NOMO-1 (cell line): ENCODE data around the gene ATP9B.
"Not testable (repeated sequence)": the region's sequence is repeated elsewhere in the genome, so short reads cannot be mapped to it uniquely, and the experiment has no call there.

Experiments
- DNase-seq, 2 experiments: peaks; one replicate each; lab custom pipeline; 2025; ENCODE audit not compliant: unreplicated experiment in 2 of 2; lab: John Stamatoyannopoulos, UW

The ATP9B gene

DNA sequence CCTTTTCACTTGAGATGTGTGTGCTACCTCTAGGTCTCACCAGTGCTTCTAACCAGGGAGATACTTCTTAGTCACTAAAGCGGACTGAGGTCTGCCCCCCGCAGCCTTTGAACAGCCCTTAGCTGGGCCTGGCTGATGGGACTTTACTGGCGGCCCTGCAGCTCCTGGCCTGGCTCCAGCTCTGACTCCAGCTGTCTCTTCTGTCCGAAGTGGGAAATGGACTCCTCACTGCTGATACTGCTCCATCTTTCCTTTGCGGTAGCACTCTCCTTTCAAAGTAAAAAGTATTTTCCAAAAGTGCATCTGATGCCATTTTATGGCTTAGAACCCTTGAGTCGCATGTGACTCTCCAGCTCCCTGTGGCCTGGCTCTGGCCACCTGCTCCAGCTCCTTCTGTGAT is 64.5 kb downstream of the ATP9B start:
- DNase-seq, result no peak

- DNase-seq, result no peak
Measured at GRCh38 chr18:79135924-79136323, 66.7 kb downstream of the ATP9B start.

DNA sequence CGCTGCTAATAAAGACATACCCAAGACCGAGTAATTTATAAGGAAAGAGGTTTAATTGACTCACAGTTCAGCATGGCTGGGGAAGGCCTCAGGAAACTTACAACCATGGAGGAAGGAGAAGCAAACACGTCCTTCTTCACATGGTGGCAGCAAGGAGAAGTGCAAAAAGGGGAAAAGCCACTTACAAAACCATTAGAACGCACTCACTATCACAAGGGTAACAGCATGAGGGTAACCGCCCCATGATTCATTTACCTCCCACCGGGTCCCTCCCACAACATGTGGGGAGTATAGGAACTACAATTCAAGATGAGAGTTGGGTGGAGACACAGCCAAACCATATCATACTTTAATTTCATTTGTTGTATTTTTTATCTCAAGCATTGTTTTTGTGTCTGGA is 67.5 kb downstream of the ATP9B start:
- DNase-seq, result no peak

DNA sequence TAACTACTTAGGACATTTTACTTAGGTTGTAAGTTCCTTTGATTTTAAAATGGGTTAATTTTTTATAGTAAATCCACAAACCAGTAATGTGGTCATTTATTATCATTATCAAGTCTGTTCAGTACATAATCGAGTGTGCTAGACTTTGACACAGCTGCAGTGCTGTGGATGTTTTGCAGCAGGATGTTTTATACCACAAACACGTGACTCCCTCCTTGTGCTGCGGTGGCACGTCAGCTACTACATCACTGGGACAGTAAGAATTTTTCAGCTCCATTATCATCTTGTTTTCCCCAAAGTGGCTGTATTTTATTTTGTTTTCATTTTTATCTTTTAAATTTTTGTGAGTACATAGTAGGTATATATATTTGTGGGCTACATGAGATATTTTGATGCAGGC is 70.0 kb downstream of the ATP9B start:
- DNase-seq, result no peak

GRCh38 chr18:79147014-79147413 is 77.8 kb downstream of the ATP9B start:
- no peak for DNase-seq

GRCh38 chr18:79151191-79151590 is 82.0 kb downstream of the ATP9B start:
- DNase-seq, result no peak

DNA sequence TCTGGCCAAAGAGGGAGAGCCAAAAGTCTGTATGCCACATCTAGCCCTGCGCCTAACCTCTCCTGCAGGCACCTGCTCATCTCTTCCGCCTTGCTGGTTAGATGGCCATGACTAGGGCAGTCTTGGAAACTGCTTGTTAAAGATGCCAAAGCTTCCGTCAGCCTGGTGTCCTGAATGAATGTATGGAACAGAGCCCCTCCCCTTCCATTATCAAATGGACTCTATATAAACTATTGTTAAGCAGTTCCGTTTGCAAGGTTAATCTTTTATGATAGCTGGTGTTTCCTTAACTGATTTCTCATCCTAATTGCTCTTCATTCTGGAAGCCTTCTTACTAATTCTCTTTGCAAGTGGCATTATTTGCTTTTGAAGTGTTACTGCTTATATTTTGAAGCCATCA is 87.1 kb downstream of the ATP9B start:
- no peak for DNase-seq

- DNase-seq, result no peak
Measured at GRCh38 chr18:79164706-79165105, 95.5 kb downstream of the ATP9B start.

DNA sequence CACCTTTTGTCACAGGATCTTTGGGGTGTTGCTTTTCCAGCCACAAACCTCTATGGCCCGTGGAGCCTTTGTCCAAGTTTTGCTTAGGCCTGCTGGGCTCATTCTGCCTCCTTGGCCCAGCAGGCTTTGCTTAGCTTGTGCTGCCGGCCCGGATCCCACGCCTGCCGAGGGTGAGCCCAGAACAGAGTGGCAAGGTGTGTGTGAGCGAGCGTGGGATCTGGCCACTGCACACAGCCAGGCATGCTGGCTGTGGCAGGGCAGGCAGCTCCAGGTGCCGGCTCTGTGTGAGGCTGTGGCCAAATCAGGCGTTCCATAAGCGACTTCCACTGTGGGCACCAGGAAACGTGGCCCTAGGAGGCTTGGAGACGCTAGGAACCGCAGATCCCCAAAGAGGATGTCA is 97.5 kb downstream of the ATP9B start:
- DNase-seq, result no peak

GRCh38 chr18:79167526-79168190 is 98.5 kb downstream of the ATP9B start:
- no peak for DNase-seq

- peak; percentile 2 to 33 for DNase-seq
Measured at GRCh38 chr18:79169958-79170555, 100.9 kb downstream of the ATP9B start.

DNA sequence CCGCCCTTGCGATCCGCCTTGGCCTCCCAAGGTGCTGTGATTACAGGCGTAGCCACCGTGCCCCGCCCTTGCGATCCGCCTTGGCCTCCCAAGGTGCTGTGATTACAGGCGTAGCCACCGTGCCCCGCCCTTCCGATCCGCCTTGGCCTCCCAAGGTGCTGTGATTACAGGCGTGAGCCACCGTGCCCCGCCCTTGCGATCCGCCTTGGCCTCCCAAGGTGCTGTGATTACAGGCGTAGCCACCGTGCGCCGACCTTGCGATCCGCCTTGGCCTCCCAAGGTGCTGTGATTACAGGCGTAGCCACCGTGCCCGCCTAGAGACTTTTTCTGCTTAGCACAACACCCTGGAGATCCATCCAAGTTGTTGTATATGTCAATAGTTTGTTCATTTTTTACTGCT is 103.1 kb downstream of the ATP9B start:
- DNase-seq, result not testable (repeated sequence)

DNA sequence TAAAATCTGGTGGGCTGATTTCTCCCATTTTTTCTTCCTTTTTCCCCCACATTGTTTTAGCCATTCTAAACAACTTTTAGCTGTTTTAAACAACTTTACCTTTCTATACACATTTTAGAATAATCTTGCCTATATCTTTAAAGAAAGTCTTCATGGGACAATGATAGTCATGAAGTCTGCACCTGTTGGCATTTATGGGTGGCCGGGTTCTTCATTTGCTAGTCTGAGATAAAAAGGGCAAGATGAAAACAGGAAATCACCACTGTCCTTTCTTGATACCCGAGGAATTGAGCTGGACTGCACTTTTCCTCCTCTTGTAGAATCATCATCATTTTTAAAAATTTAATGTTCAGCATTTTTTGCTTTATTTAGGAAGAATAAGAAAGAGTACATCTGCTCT is 104.5 kb downstream of the ATP9B start:
- no peak for DNase-seq

GRCh38 chr18:79178113-79178531 is 108.9 kb downstream of the ATP9B start:
- DNase-seq, result no peak

- DNase-seq, result no peak
Measured at GRCh38 chr18:79182047-79182713, 113.0 kb downstream of the ATP9B start.

DNA sequence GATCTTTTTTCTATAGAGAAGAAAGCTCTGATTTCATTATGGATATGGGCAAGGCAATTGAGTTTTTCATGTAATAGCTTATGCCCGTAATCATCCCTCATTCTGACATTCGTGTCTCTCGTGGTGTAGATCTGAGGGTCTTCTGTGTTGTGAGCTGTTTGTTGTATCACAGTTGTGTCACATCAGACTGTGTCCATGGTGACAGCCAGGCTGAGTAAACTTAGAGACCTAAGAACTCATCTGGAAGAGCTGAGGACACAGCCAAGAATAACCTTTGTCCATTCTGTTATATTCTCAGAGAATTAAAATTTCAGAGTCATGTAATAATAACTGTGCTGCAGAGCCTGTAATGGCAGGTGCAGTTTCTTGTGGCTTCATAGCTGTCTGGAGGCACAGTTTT is 116.5 kb downstream of the ATP9B start:
- no peak for DNase-seq

GRCh38 chr18:79186649-79187048 is 117.5 kb downstream of the ATP9B start:
- no peak for DNase-seq

- no peak for DNase-seq
Measured at GRCh38 chr18:79187532-79188277, 118.5 kb downstream of the ATP9B start.

DNA sequence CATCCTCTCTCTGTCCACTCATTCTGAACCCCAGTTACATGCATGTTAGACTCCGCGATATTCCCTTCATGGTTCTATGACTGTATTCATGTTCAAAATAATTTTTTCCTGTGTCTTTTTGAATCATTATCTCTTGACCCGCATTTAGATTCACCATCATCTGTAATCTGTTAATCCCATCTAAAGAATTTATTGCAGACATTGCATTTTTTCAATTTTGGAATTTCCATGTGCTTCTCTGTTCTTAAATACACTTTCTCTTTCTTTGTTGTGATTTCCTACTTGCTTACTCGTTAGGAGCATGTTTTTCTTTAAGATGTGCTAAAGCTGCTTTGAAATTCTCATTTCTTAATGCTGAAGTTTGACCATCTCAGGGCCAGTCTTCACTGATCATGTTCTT is 122.2 kb downstream of the ATP9B start:
- no peak for DNase-seq

- no peak for DNase-seq
Measured at GRCh38 chr18:79191956-79192355, 122.8 kb downstream of the ATP9B start.

DNA sequence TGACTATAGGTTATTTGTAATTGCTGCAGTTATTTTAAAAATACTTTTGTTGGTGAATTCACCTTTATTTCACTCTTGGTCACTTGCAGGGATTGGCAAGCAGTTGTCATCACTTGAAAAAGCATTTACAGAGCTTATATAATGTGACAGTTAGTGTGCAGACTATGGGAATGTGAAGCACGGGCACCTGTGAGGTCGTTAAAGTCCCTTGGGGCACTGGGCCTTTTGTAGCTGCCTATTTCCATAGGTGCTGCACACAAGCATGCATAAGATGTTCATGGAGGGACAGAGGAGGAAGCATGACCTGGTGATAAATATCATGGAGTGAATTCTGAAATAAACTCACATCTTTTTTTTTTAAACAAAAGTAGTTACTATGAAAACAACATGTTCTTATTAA is 124.6 kb downstream of the ATP9B start:
- DNase-seq, result no peak
